GM12878 (cell line): ENCODE data around the gene PLD4. TPM values are rescaled to one million over a fixed set of nuclear protein-coding genes. Genes with fewer than 3 reads are reported as not detected.

Experiments
- ATAC-seq: fragments of 200-7000 bp; cut with Tn5 transposase; 3 replicates; pipeline ENCODE4 v1.9.1; 2020; ENCODE audit warnings: mild to moderate bottlenecking, moderate library complexity
- BruUV-seq: library from RNA; stranded (reverse); fragments of 400-500 nt; replicated peaks from 2 replicates; lab custom pipeline; 2021; lab: Mats Ljungman, UMichigan
- CTCF ChIA-PET: fragments of 300-600 bp; sonication (Branson Sonifier 250); formaldehyde crosslinking; extraction: SDS; loops from one replicate; lab custom pipeline; 2021; ENCODE audit warnings: inconsistent platforms; lab: Yijun Ruan, JAX
- POLR2A ChIA-PET: fragments of 350-600 bp; formaldehyde crosslinking; extraction: SDS; loops from one replicate; lab custom pipeline; 2021; ENCODE audit warnings: inconsistent platforms; lab: Charles Lee
- RAD21 ChIA-PET: fragments of 300-600 bp; sonication (Branson Sonifier 250); formaldehyde crosslinking; loops from one replicate; lab custom pipeline; 2023; ENCODE audit warnings: antibody characterized with exemption; ENCODE audit not compliant: unreplicated experiment; lab: Charles Lee
- SMC1A ChIA-PET: fragments of 300-600 bp; sonication (Branson Sonifier 250); formaldehyde crosslinking; loops from one replicate; lab custom pipeline; 2023; ENCODE audit not compliant: unreplicated experiment, uncharacterized antibody; lab: Charles Lee
- DNase-seq: peaks from one replicate; pipeline ENCODE4 v3.0.0-alpha.2; 2011; ENCODE audit warnings: low read depth, low spot score
- FAIRE-seq: peaks from 3 replicates; lab custom pipeline; 2011; peaks lifted over from hg19 to GRCh38; lab: Jason Lieb, UNC
- H2AFZ ChIP-seq: 2 replicates; pipeline ENCODE4 v1.6.0; 2011; ENCODE audit warnings: low read depth, low read length, control low read depth; ENCODE audit not compliant: control insufficient read depth
- H3K27ac ChIP-seq: 2 replicates; pipeline ENCODE4 v1.5.1; 2011; ENCODE audit warnings: control low read depth; ENCODE audit not compliant: control insufficient read depth, insufficient read depth
- H3K27me3 ChIP-seq, 2 experiments: replicated peaks in 1 of 2; 2 replicates each; pipeline versions ENCODE4 v1.6.0 to v1.6.1; 2011; ENCODE audit warnings: low read length in 1 of 2; ENCODE audit not compliant: control insufficient read depth in 2 of 2, insufficient read depth in 2 of 2
- H3K36me3 ChIP-seq, 2 experiments: 2 replicates each; pipeline ENCODE4 v1.5.1; 2011; ENCODE audit warnings: low read length in 1 of 2; ENCODE audit not compliant: control insufficient read depth in 2 of 2, insufficient read depth in 2 of 2
- H3K4me1 ChIP-seq: 2 replicates; pipeline ENCODE4 v1.6.1; 2011; ENCODE audit warnings: mild to moderate bottlenecking, low read length, moderate library complexity, mixed read lengths; ENCODE audit not compliant: control insufficient read depth, insufficient read depth
- H3K4me2 ChIP-seq: 2 replicates; pipeline ENCODE4 v1.6.0; 2011; ENCODE audit warnings: control low read depth; ENCODE audit not compliant: control insufficient read depth, insufficient read depth
- H3K4me3 ChIP-seq: fragments of 200-600 bp; sonication (generic); 2 replicates; pipeline ENCODE4 v1.5.1; 2016
- H3K79me2 ChIP-seq: 2 replicates; pipeline ENCODE4 v1.6.0; 2011; ENCODE audit warnings: low read length; ENCODE audit not compliant: control insufficient read depth, insufficient read depth
- H3K9ac ChIP-seq: 2 replicates; pipeline ENCODE4 v1.8.0; 2011; ENCODE audit warnings: low read length, control low read depth, mixed read lengths; ENCODE audit not compliant: control insufficient read depth, insufficient read depth
- H3K9me3 ChIP-seq: replicated peaks from 3 replicates; pipeline ENCODE4 v1.5.1; 2011; ENCODE audit warnings: mild to moderate bottlenecking, low read length; ENCODE audit not compliant: control insufficient read depth, insufficient read depth
- H4K20me1 ChIP-seq: 2 replicates; pipeline ENCODE4 v1.6.0; 2011; ENCODE audit not compliant: control insufficient read depth, insufficient read depth
- BMI1 ChIP-seq: fragments of 450-650 bp; IDR thresholded peaks from 2 replicates; pipeline ENCODE4 v1.6.1; 2016; ENCODE audit warnings: mild to moderate bottlenecking, moderate library complexity, borderline replicate concordance
- CBFB ChIP-seq: IDR thresholded peaks from 2 replicates; pipeline ENCODE4 v1.6.1; 2016; ENCODE audit warnings: antibody characterized with exemption, low read depth
- NFXL1 ChIP-seq: fragments of 450-650 bp; IDR thresholded peaks from 2 replicates; pipeline ENCODE4 v1.6.1; 2017; ENCODE audit warnings: antibody characterized with exemption, mild to moderate bottlenecking, borderline replicate concordance
- NR2C1 ChIP-seq: fragments of 450-650 bp; IDR thresholded peaks from 2 replicates; pipeline ENCODE4 v1.6.1; 2017; ENCODE audit warnings: antibody characterized with exemption, mild to moderate bottlenecking, moderate library complexity
- ZNF384 ChIP-seq: IDR thresholded peaks from 2 replicates; pipeline ENCODE4 v1.6.1; 2012; ENCODE audit warnings: low read depth, mild to moderate bottlenecking, low read length, improper control_type of control experiment, borderline replicate concordance
- WGBS: methylation state at CpG from one replicate; pipeline ENCODE4 v1.1.6; 2016; ENCODE audit warnings: low lambda C conversion rate; ENCODE audit not compliant: insufficient replicate concordance, insufficient coverage; ENCODE audit errors: missing lambda C conversion rate; 5-methylcytosine and 5-hydroxymethylcytosine counted together
- in situ Hi-C: fragments of 300-500 bp; cut with MboI; formaldehyde crosslinking; loops from 9 replicates; pipeline ENCODE4 v1.14.3; 2018; ENCODE audit warnings: mixed read lengths
- intact Hi-C: fragments of 100-400 bp; cut with micrococcal nuclease; formaldehyde crosslinking; loops from one replicate; pipeline ENCODE4 v1.14.2; 2022; ENCODE audit not compliant: unreplicated experiment
- polyA plus RNA-seq, 11 experiments: library from polyadenylated mRNA; depleted of rRNA in 4 of 11; unstranded in 6 of 11; stranded (reverse) in 5 of 11; fragments of >200 nt; fragmentation: Nextera tagmentation in 4 of 11; fragmentation: Illumina TruSeq in 1 of 11; extraction: Ambion mirVana in 4 of 11; extraction: Trizol in 1 of 11; gene quantifications; 1 replicate in 1 of 11; 2 replicates in 10 of 11; pipeline versions ENCODE4 v1.2.1 to v1.2.3, GENCODE V29; 2011 to 2016; ENCODE audit warnings: inconsistent platforms in 2 of 11, missing spikeins in 2 of 11, low read depth in 1 of 11
- total RNA-seq, 4 experiments: library from RNA; depleted of rRNA in 3 of 4; stranded (reverse); fragments of >200 nt in 3 of 4; fragmentation: Illumina TruSeq in 1 of 4; extraction: Trizol in 1 of 4; gene quantifications; 2 replicates each; pipeline versions ENCODE4 v1.2.1 to v1.2.3, GENCODE V29; 2013 to 2021
- TF ChIP-seq, protein P1 (sequence below): fragments of 150-350 bp; IDR thresholded peaks from 2 replicates; pipeline ENCODE4 v1.6.1; 2016; ENCODE audit warnings: low read depth, low read length
- TF ChIP-seq, protein P2 (sequence below): fragments of 450-650 bp; IDR thresholded peaks from 2 replicates; pipeline ENCODE4 v1.6.1; 2016; ENCODE audit warnings: mild to moderate bottlenecking, moderate library complexity, borderline replicate concordance

PLD4 gene
- total and polyA plus RNA-seq, 10 of the 15 experiments (the other 5 are each of a cell fraction or from before 2014, with no cell fraction given): 0.20 to 57.7 (median 9.9) TPM

DNA sequence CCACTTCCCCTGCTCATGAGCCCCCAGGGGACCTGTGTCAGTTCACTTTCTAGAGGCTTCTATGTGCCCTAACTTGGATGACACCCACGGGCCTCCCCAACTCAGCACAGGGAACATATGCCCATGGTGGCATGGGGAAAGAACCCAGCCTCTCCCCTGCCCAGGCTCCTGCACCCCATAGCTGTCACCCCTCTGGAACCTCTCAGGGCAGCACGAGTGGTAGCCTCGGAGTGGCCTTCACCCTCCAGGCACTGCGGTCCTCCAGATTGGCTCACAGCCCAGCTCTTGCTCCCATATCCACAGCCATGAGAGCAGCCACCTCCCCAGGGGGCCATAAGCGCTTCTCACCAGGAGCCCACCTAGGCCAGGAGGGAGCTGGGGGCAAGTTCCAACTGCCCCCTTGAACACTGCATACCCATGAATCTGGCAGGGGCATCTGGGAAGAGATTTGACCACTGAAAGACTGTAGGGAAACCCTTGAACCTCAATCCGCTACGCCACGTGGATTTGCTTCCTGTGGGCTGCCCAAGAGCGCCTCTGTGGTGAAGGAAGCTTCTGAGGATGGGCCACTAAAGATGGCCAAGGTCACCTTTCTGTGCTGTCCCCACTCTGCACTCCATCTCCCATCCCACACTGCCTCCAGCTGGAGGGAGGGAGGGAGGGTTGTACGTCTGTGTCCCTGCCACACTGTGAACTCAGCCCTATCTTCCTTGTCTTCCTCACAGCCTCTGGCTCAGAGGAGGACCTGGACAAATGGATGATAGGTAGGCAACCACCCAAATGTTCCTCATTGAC is 11.9 kb downstream of the PLD4 start:
- in situ Hi-C loops (no loop called here), intact Hi-C loops (no loop called here)
- Histone ChIP-seq H3K27me3 (peaks cover 9 to 11% of the 10 kb centered on the region in 2 experiments), H3K9ac (no peak overlapping the region), H4K20me1 (no peaks in the 10 kb centered on the region; the same call in 1 of the 2 replicates), H3K9me3 (no peaks in the 10 kb centered on the region), H3K27ac (no peak overlapping the region), H3K4me1 (no peaks in the 10 kb centered on the region), H3K4me2 (no peak overlapping the region), H3K36me3 (no peaks in the 10 kb centered on the region), H3K79me2 (no peaks in the 10 kb centered on the region), H2AFZ (no peak overlapping the region), H3K4me3 (no peak overlapping the region)
- BruUV-seq: no TSS peak
- DNase-seq (no peak), ATAC-seq (no peak), FAIRE-seq (no peak)
- SMC1A ChIA-PET: no interaction called here
- RAD21 ChIA-PET: no interaction called here
- POLR2A ChIA-PET: no interaction called here
- no peak for TF ChIP-seq NR2C1
- CTCF ChIA-PET: interaction anchor here (1.1 to 1.5 kb wide), 2 partner anchors 10 to 40 kb away, joined by 3 to 5 read pairs; no protein-coding TSS in a partner anchor
- WGBS: 26% methylated on average over 10 of the region's 10 CpGs

DNA sequence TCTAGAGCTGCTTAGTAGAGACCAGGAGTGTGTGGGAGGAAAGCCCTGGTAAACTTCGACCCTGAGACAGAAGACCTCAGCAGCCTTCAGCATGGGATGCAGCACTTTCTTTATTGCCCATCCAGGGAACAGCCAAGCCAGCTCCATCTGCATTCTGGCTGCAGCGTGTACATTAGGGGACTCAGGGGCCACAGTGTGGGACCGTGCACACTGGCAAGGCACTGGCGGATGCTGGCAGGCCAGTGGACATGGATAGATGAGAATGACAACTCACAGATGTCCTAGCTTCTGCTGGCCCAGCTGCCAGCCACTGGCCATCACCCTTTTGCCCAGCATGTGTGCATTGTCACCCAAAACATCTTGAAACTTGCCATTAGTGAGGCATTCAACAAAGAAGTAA is 12.5 kb downstream of the PLD4 start:
- ChIA-PET CTCF (interaction anchor here (1.1 kb wide), 1 partner anchor 41 kb away, joined by 5 read pairs; no protein-coding TSS in a partner anchor), POLR2A (no interaction called here), RAD21 (no interaction called here), SMC1A (no interaction called here)
- H3K4me1 ChIP-seq: no peaks in the 10 kb centered on the region
- no peak overlapping the region for H2AFZ ChIP-seq
- in situ Hi-C loops (no loop called here), intact Hi-C loops (no loop called here)
- H3K36me3 ChIP-seq: no peaks in the 10 kb centered on the region
- BruUV-seq: no TSS peak
- no peak overlapping the region for H3K4me2 ChIP-seq
- no peak overlapping the region for H3K9ac ChIP-seq
- H3K79me2 ChIP-seq: no peaks in the 10 kb centered on the region
- no peak overlapping the region for H3K4me3 ChIP-seq
- H3K27ac ChIP-seq: no peak overlapping the region
- no peak for DNase-seq
- H4K20me1 ChIP-seq: no peaks in the 10 kb centered on the region; the same call in 1 of the 2 replicates
- H3K27me3 ChIP-seq: peaks cover 9 to 11% of the 10 kb centered on the region in 2 experiments
- ATAC-seq: no peak
- no peaks in the 10 kb centered on the region for H3K9me3 ChIP-seq
- 19% methylated on average over 4 of the region's 4 CpGs for WGBS
- no peak for FAIRE-seq
- TF ChIP-seq NFXL1 (no peak), ZNF384 (no peak), BMI1 (no peak), CBFB (no peak)
- TF ChIP-seq, protein P1, sequence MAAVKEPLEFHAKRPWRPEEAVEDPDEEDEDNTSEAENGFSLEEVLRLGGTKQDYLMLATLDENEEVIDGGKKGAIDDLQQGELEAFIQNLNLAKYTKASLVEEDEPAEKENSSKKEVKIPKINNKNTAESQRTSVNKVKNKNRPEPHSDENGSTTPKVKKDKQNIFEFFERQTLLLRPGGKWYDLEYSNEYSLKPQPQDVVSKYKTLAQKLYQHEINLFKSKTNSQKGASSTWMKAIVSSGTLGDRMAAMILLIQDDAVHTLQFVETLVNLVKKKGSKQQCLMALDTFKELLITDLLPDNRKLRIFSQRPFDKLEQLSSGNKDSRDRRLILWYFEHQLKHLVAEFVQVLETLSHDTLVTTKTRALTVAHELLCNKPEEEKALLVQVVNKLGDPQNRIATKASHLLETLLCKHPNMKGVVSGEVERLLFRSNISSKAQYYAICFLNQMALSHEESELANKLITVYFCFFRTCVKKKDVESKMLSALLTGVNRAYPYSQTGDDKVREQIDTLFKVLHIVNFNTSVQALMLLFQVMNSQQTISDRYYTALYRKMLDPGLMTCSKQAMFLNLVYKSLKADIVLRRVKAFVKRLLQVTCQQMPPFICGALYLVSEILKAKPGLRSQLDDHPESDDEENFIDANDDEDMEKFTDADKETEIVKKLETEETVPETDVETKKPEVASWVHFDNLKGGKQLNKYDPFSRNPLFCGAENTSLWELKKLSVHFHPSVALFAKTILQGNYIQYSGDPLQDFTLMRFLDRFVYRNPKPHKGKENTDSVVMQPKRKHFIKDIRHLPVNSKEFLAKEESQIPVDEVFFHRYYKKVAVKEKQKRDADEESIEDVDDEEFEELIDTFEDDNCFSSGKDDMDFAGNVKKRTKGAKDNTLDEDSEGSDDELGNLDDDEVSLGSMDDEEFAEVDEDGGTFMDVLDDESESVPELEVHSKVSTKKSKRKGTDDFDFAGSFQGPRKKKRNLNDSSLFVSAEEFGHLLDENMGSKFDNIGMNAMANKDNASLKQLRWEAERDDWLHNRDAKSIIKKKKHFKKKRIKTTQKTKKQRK: no peak
- TF ChIP-seq, protein P2, sequence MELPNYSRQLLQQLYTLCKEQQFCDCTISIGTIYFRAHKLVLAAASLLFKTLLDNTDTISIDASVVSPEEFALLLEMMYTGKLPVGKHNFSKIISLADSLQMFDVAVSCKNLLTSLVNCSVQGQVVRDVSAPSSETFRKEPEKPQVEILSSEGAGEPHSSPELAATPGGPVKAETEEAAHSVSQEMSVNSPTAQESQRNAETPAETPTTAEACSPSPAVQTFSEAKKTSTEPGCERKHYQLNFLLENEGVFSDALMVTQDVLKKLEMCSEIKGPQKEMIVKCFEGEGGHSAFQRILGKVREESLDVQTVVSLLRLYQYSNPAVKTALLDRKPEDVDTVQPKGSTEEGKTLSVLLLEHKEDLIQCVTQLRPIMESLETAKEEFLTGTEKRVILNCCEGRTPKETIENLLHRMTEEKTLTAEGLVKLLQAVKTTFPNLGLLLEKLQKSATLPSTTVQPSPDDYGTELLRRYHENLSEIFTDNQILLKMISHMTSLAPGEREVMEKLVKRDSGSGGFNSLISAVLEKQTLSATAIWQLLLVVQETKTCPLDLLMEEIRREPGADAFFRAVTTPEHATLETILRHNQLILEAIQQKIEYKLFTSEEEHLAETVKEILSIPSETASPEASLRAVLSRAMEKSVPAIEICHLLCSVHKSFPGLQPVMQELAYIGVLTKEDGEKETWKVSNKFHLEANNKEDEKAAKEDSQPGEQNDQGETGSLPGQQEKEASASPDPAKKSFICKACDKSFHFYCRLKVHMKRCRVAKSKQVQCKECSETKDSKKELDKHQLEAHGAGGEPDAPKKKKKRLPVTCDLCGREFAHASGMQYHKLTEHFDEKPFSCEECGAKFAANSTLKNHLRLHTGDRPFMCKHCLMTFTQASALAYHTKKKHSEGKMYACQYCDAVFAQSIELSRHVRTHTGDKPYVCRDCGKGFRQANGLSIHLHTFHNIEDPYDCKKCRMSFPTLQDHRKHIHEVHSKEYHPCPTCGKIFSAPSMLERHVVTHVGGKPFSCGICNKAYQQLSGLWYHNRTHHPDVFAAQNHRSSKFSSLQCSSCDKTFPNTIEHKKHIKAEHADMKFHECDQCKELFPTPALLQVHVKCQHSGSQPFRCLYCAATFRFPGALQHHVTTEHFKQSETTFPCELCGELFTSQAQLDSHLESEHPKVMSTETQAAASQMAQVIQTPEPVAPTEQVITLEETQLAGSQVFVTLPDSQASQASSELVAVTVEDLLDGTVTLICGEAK: no peak
